Neural progenitor cell (in vitro differentiated cells): ENCODE data around the gene DPH3.

Source experiments
- CTCF ChIP-seq: fragments of 200-600 bp; sonication (generic); IDR thresholded peaks from 2 replicates; pipeline ENCODE4 v1.5.1; 2017; ENCODE audit warnings: antibody characterized with exemption, mild to moderate bottlenecking
- EZH2 ChIP-seq: fragments of 200-600 bp; sonication (generic); IDR thresholded peaks from 2 replicates; pipeline ENCODE4 v1.6.1; 2017; ENCODE audit warnings: antibody characterized with exemption, mild to moderate bottlenecking, moderate library complexity

DNA sequence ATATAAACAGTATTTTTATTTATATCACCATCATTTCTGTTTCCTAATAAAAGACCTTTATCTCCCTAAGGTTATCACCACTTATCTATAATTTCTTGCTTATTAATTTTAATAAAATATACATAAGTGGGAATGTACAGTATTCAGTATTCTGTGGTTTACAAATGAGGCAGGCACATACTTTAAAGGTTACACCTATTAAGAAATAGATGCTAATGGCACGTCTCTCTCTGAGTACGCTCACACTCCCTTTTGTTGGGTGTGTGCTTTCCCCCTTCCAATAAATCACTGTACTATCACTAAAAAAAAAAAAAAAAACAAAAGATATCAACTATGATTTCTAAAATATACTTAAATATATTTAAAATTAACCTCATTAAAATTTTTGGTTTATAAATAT, 9.1 kb upstream of the DPH3 start:
- TF ChIP-seq EZH2 = no peak
- no peak for TF ChIP-seq CTCF
